Measurements from ENCODE around the gene BSND. TPM values are rescaled to one million over a fixed set of nuclear protein-coding genes. Genes with fewer than 3 reads are reported as not detected.

Gene BSND
- polyA plus RNA-seq, 1 of the 3 experiments (the other 2 are of a cell fraction): not detected

DNA sequence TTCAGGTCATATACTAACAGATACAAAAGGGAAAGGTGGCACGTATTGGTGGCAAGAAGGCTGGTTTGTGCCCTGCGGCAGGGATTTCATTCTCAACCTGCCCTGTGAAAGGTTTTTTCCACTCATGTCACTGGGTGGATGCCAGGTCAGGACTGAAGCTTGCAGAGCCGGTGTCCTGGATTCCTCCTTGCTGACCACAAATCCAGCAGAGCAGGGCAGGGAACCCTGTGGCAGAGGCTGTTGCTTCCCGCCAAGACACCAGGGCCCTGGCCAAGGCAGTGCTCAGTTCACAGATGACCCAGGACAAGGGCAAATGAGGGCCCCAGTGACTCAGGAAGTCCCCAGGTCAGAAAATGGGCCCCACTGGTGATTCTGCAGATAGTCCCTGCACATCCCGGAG lies 16.4 kb downstream of the BSND start:
- DNase-seq: no peak
- H3K9me3 ChIP-seq: no peaks in the 10 kb centered on the region
- no peak overlapping the region for H2AFZ ChIP-seq (ENCODE audit: low read depth)
- CTCF ChIA-PET: interaction anchor here (0.9 to 12.2 kb wide), 4 partner anchors 9 to 68 kb away, joined by 3 to 390 read pairs (median 82); partner anchors contain the start of gene BSND
- H3K4me2 ChIP-seq: no peak overlapping the region
- POLR2A ChIA-PET: no interaction called here
- no peak overlapping the region for H3K4me3 ChIP-seq (ENCODE audit: low read depth in 2 of 2, low read length in 1 of 2)
- no peaks in the 10 kb centered on the region for H3K79me2 ChIP-seq (ENCODE audit: insufficient read depth)
- no peaks in the 10 kb centered on the region; a peak in 1 of 4 replicates for H3K4me1 ChIP-seq (ENCODE audit: control insufficient read depth in 1 of 2, insufficient read depth in 2 of 2, low read depth in 1 of 2, low read length in 1 of 2)
- H3F3A ChIP-seq (replicated peaks; ENCODE audit: insufficient read depth): no peaks in the 10 kb centered on the region
- H3K27me3 ChIP-seq (ENCODE audit: insufficient read depth): no peaks in the 10 kb centered on the region
- H3K36me3 ChIP-seq (replicated peaks in 1 of 2; ENCODE audit: control insufficient read depth in 1 of 2, insufficient read depth in 2 of 2, low read length in 1 of 2): no peaks in the 10 kb centered on the region
- no peak overlapping the region for H3K27ac ChIP-seq (ENCODE audit: low read depth in 2 of 2, low read length in 1 of 2)
- no peak overlapping the region for H3K9ac ChIP-seq
- H4K20me1 ChIP-seq (ENCODE audit: insufficient read depth): no peaks in the 10 kb centered on the region
- 83% methylated on average over 5 of the region's 5 CpGs for WGBS (ENCODE audit: low lambda C conversion rate)
- no peak for TF ChIP-seq FOXM1 (IDR thresholded peaks at IDR 0.05; ENCODE audit: low read depth)
- H3K9me2 ChIP-seq: no peaks in the 10 kb centered on the region

- Histone ChIP-seq H3K27me3 (ENCODE audit: insufficient read depth) (no peaks in the 10 kb centered on the region), H3K36me3 (replicated peaks in 1 of 2; ENCODE audit: control insufficient read depth in 1 of 2, insufficient read depth in 2 of 2, low read length in 1 of 2) (no peaks in the 10 kb centered on the region), H3K4me3 (ENCODE audit: low read depth in 2 of 2, low read length in 1 of 2) (no peak overlapping the region), H3K4me2 (peak overlapping the region; percentile 18; the same call in 1 of the 2 replicates), H3F3A (replicated peaks; ENCODE audit: insufficient read depth) (no peaks in the 10 kb centered on the region), H3K9ac (no peak overlapping the region), H3K27ac (ENCODE audit: low read depth in 2 of 2, low read length in 1 of 2) (no peak overlapping the region), H3K9me2 (no peaks in the 10 kb centered on the region), H3K79me2 (ENCODE audit: insufficient read depth) (no peaks in the 10 kb centered on the region), H3K9me3 (no peaks in the 10 kb centered on the region), H2AFZ (ENCODE audit: low read depth) (peak overlapping the region; percentile 45; the same call in 1 of the 2 replicates), H4K20me1 (ENCODE audit: insufficient read depth) (no peaks in the 10 kb centered on the region), H3K4me1 (ENCODE audit: control insufficient read depth in 1 of 2, insufficient read depth in 2 of 2, low read depth in 1 of 2, low read length in 1 of 2) (no peaks in the 10 kb centered on the region; a peak in 1 of 4 replicates)
- POLR2A ChIA-PET: no interaction called here
- no peak for DNase-seq
- CTCF ChIA-PET: interaction anchor here (0.8 to 12.2 kb wide), 7 partner anchors 10 to 124 kb away, joined by 3 to 390 read pairs (median 6); partner anchors contain the start of gene BSND
- TF ChIP-seq PBX3 (IDR thresholded peaks at IDR 0.05) (no peak), ELF1 (IDR thresholded peaks at IDR 0.05) (no peak), SIN3A (IDR thresholded peaks at IDR 0.05; ENCODE audit: borderline replicate concordance, low read depth, low read length) (no peak), RAD21 (IDR thresholded peaks at IDR 0.05; ENCODE audit: low read length) (no peak), TEAD4 (IDR thresholded peaks at IDR 0.05; ENCODE audit: borderline replicate concordance, insufficient read depth) (no peak), MEF2A (IDR thresholded peaks at IDR 0.05; ENCODE audit: borderline replicate concordance, low read depth) (no peak), RFX5 (IDR thresholded peaks at IDR 0.05; ENCODE audit: low read length) (no peak), USF1 (IDR thresholded peaks at IDR 0.05; ENCODE audit: borderline replicate concordance, low read depth) (no peak), FOSL2 (IDR thresholded peaks at IDR 0.05; ENCODE audit: borderline replicate concordance, low read depth) (no peak), EP300 (IDR thresholded peaks at IDR 0.05; ENCODE audit: borderline replicate concordance in 1 of 2, low read depth in 1 of 2, low read length in 1 of 2) (no peak), EZH2phosphoT487 (IDR thresholded peaks at IDR 0.05; ENCODE audit: borderline replicate concordance, low read depth) (no peak), FOXM1 (IDR thresholded peaks at IDR 0.05; ENCODE audit: low read depth) (no peak), TCF12 (IDR thresholded peaks at IDR 0.05) (no peak), NRF1 (IDR thresholded peaks at IDR 0.05; ENCODE audit: low read depth, low read length) (no peak)
- TF ChIP-seq, protein P1, sequence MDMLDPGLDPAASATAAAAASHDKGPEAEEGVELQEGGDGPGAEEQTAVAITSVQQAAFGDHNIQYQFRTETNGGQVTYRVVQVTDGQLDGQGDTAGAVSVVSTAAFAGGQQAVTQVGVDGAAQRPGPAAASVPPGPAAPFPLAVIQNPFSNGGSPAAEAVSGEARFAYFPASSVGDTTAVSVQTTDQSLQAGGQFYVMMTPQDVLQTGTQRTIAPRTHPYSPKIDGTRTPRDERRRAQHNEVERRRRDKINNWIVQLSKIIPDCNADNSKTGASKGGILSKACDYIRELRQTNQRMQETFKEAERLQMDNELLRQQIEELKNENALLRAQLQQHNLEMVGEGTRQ (IDR thresholded peaks at IDR 0.05; ENCODE audit: borderline replicate concordance, low read depth, low read length): no peak
- TF ChIP-seq, protein P2, sequence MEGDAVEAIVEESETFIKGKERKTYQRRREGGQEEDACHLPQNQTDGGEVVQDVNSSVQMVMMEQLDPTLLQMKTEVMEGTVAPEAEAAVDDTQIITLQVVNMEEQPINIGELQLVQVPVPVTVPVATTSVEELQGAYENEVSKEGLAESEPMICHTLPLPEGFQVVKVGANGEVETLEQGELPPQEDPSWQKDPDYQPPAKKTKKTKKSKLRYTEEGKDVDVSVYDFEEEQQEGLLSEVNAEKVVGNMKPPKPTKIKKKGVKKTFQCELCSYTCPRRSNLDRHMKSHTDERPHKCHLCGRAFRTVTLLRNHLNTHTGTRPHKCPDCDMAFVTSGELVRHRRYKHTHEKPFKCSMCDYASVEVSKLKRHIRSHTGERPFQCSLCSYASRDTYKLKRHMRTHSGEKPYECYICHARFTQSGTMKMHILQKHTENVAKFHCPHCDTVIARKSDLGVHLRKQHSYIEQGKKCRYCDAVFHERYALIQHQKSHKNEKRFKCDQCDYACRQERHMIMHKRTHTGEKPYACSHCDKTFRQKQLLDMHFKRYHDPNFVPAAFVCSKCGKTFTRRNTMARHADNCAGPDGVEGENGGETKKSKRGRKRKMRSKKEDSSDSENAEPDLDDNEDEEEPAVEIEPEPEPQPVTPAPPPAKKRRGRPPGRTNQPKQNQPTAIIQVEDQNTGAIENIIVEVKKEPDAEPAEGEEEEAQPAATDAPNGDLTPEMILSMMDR (IDR thresholded peaks at IDR 0.05): no peak
- WGBS (ENCODE audit: low lambda C conversion rate): 57% methylated on average over 12 of the region's 12 CpGs
These were observed 17.2 kb downstream of the BSND start for GRCh38 chr1:55015731-55016620.
